ENCODE results near the gene FCER2. TPM values are rescaled to one million over a fixed set of nuclear protein-coding genes. Genes with fewer than 3 reads are reported as not detected.
"Not testable (repeated sequence)": the region's sequence is repeated elsewhere in the genome, so short reads cannot be mapped to it uniquely, and the experiment has no call there.

The FCER2 gene, protein sequence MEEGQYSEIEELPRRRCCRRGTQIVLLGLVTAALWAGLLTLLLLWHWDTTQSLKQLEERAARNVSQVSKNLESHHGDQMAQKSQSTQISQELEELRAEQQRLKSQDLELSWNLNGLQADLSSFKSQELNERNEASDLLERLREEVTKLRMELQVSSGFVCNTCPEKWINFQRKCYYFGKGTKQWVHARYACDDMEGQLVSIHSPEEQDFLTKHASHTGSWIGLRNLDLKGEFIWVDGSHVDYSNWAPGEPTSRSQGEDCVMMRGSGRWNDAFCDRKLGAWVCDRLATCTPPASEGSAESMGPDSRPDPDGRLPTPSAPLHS
- polyA plus RNA-seq (2012; ENCODE audit: low read depth, missing spikeins) = 641 TPM

DNA sequence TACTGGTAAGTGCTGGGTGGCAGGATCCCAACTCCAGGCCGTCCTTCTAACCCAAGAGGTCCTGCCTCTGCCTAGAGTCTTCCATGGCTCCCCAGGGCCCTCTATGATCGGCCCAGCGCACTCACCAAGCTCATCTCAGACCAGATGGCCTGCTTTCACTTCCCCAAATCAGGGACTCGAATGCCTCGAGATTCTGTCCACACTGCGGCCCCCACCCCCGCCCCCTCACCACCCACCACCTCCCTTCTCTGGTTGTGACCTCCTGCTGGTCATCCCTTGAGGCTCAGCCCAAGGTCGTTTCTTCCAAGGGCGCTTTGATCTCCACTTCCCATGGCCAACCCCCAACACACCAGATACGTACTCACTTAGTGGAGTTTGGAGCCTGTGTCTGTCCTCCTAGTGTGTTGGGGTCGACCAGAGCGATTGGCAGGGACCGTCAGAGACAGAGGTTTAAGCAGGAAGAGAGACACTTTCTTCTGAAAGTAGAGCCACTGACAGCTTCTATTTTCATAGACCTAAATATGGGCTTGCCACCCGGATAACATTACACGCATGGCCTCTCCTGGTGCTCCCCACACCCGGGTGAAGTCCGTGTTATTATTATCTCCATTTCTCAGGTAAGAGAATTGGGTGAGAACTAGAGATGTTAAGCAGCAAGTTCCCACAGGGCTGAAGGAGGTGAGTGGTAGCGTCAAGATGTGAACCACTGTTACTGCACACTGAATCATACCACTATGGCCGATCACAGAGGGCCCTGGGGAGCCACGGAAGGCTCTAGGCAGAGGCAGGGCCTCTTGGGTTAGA is at the start of gene FCER2:
Gene FCER2 (minus strand): TSS at position 478 of the 804 bp plus-strand sequence. CDS start 2,371 bp downstream, outside the sequence.
- FAIRE-seq = peak; percentile 99

DNA sequence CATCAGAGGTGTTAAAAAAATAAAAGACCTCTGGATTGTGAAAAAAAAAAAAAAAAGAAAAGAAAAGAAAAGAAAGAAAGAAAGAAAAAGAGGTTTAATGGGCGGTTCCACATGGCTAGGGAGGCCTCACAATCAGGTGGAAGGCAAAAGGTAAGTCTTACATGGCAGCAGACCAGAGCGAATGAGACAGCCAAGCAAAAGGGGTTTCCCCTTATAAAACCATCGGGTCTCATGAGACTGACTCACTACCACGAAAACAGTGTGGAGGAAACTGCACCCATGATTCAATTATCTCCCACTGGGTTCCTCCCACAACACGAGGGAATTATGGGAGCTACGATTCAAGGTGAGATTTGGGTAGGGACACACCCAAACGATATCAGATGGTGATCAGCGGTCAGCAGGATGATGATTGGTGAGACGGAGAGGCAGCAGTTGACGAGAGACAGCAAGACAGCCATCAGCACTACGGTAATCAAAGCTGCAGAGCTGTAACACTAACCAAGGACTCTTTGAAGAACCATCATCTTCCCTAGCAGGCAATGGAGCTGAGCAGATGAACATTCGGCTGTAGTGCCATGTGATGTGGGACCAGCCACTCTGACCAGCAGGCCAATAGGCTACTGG is 49.3 kb upstream of the FCER2 start:
- FAIRE-seq = peak; percentile 93
- no peak for DNase-seq (ENCODE audit: insufficient read length, low spot score)
- TF ChIP-seq SPI1 (IDR thresholded peaks at IDR 0.05; ENCODE audit: low read depth, low read length) = no peak
- no peak for TF ChIP-seq PAX5 (IDR thresholded peaks at IDR 0.05; ENCODE audit: insufficient read depth, low read length, severe bottlenecking)
- no peak for TF ChIP-seq POLR2AphosphoS5 (IDR thresholded peaks at IDR 0.05; ENCODE audit: low read depth, low read length)
- no peak for TF ChIP-seq POU2F2 (IDR thresholded peaks at IDR 0.05; ENCODE audit: low read depth, low read length)
- no peak for TF ChIP-seq TAF1 (IDR thresholded peaks at IDR 0.05; ENCODE audit: low read depth, low read length)
- no peak for TF ChIP-seq POLR2A (IDR thresholded peaks at IDR 0.05; ENCODE audit: low read depth, low read length)

More for the DNA sequence above, at the start of gene FCER2:
- TF ChIP-seq PAX5 (IDR thresholded peaks at IDR 0.05; ENCODE audit: insufficient read depth, low read length, severe bottlenecking) = peak; percentile 69
- peak; percentile 76; the same call in 1 of the 2 replicates for TF ChIP-seq TAF1 (IDR thresholded peaks at IDR 0.05; ENCODE audit: low read depth, low read length)
- TF ChIP-seq POLR2AphosphoS5 (IDR thresholded peaks at IDR 0.05; ENCODE audit: low read depth, low read length) = peak; percentile 83
- TF ChIP-seq SPI1 (IDR thresholded peaks at IDR 0.05; ENCODE audit: low read depth, low read length) = peak; percentile 96
- peak; percentile 86 for TF ChIP-seq POLR2A (IDR thresholded peaks at IDR 0.05; ENCODE audit: low read depth, low read length)
- TF ChIP-seq POU2F2 (IDR thresholded peaks at IDR 0.05; ENCODE audit: low read depth, low read length) = peak; percentile 39
- DNase-seq (ENCODE audit: insufficient read length, low spot score) = no peak

DNA sequence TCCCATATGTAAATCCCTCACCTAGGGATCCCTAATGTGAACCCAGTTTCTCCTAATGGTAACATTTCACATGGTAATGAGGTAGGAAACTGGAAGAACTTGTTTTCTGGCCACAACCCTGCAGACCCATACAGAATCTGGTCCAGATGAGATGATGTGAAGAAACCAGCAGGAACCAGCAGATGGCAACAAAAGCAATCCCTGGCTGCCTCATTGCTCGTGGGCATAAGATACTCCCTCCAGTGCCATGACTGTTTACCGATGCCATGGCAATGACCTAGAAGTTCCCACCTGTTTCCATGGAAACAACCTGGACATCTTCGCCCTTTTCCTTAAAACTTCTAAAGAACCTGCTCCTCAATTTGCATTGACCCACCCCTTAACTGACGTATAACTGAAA is 46.8 kb upstream of the FCER2 start:
- DNase-seq (ENCODE audit: insufficient read length, low spot score) (no peak), FAIRE-seq (no peak)
- TF ChIP-seq POLR2A (IDR thresholded peaks at IDR 0.05; ENCODE audit: low read depth, low read length) = no peak
- no peak for TF ChIP-seq POLR2AphosphoS5 (IDR thresholded peaks at IDR 0.05; ENCODE audit: low read depth, low read length)
- no peak for TF ChIP-seq SPI1 (IDR thresholded peaks at IDR 0.05; ENCODE audit: low read depth, low read length)
- no peak for TF ChIP-seq POU2F2 (IDR thresholded peaks at IDR 0.05; ENCODE audit: low read depth, low read length)
- no peak for TF ChIP-seq PAX5 (IDR thresholded peaks at IDR 0.05; ENCODE audit: insufficient read depth, low read length, severe bottlenecking)
- TF ChIP-seq TAF1 (IDR thresholded peaks at IDR 0.05; ENCODE audit: low read depth, low read length) = no peak

DNA sequence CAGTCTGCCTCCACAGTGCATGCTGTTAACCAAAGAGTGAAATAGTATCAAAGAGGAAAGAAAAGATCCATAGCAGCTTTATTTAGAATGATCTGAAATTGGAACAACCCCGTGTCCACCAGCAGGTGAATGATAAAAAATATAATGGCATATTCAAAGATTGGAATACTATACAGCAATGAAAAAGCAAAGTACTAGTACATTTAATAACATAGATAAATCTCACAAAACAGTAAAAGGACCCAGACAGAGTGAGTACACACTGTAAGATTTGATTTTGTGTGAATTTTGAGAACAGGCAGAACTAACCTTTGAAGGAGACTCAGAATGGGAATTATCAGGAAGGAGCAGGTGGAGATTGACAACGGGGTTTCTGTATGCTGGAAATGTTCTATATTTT is 46.2 kb upstream of the FCER2 start:
- no peak for FAIRE-seq
- TF ChIP-seq PAX5 (IDR thresholded peaks at IDR 0.05; ENCODE audit: insufficient read depth, low read length, severe bottlenecking) = no peak
- no peak for TF ChIP-seq POLR2A (IDR thresholded peaks at IDR 0.05; ENCODE audit: low read depth, low read length)
- no peak for TF ChIP-seq SPI1 (IDR thresholded peaks at IDR 0.05; ENCODE audit: low read depth, low read length)
- no peak for TF ChIP-seq POU2F2 (IDR thresholded peaks at IDR 0.05; ENCODE audit: low read depth, low read length)
- TF ChIP-seq TAF1 (IDR thresholded peaks at IDR 0.05; ENCODE audit: low read depth, low read length) = no peak
- no peak for TF ChIP-seq POLR2AphosphoS5 (IDR thresholded peaks at IDR 0.05; ENCODE audit: low read depth, low read length)
- DNase-seq (ENCODE audit: insufficient read length, low spot score) = no peak

DNA sequence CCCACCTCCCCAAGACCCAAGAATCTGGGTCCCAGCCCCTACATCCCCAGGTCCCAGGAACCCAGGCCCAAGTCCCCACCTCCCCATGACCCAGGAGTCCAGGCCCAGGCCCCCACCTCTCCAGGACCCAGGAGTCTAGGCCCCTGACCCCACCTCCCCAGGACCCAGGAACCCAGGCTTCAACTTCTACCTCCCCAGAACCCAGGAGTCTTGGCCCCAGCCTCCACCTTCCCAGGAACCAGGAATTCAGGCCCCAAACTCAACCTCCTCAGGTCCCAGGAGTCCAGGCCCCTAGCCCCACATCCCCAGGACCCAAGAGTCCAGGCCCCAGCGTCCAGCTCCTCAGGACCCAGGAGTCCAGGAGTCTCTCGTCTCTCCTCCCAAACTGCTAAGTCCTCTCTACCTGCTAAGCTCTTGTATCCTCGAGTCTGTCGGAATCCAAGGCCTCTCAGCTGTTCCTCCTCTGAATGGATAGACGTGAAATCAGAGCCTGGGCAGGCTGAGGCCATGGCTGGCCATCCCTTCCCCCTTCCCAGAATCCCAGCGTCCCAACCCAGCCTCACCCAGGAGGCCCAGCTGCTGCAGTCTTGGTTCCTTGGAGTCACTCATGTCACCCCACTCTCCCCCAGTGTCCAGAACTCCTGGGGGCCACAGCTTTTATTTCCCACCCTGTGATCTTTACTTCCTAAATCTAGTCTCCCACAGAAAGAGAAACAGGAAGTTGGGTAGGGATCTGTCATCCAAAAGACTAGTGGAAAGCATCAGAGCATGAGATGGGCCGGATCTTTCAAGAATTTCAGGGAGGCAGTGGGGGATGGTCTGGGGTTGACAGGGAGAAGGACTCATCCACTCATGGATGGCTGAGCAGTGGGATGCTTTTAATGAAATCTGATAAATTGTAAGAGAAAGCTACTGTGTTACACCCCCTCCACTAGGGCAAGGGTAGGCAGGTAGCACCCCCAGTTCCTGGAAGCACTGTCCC is 45.3 kb upstream of the FCER2 start, which contains the start of gene CD209:
Gene CD209 (minus strand): TSS at position 632 of the 982 bp plus-strand sequence. CDS start 23 bp downstream, at position 609.
- no peak for TF ChIP-seq POLR2A (IDR thresholded peaks at IDR 0.05; ENCODE audit: low read depth, low read length)
- TF ChIP-seq POLR2AphosphoS5 (IDR thresholded peaks at IDR 0.05; ENCODE audit: low read depth, low read length) = no peak
- TF ChIP-seq PAX5 (IDR thresholded peaks at IDR 0.05; ENCODE audit: insufficient read depth, low read length, severe bottlenecking) = no peak
- TF ChIP-seq POU2F2 (IDR thresholded peaks at IDR 0.05; ENCODE audit: low read depth, low read length) = no peak
- no peak for TF ChIP-seq TAF1 (IDR thresholded peaks at IDR 0.05; ENCODE audit: low read depth, low read length)
- no peak for TF ChIP-seq SPI1 (IDR thresholded peaks at IDR 0.05; ENCODE audit: low read depth, low read length)
- FAIRE-seq = no peak
- no peak for DNase-seq (ENCODE audit: insufficient read length, low spot score)

DNA sequence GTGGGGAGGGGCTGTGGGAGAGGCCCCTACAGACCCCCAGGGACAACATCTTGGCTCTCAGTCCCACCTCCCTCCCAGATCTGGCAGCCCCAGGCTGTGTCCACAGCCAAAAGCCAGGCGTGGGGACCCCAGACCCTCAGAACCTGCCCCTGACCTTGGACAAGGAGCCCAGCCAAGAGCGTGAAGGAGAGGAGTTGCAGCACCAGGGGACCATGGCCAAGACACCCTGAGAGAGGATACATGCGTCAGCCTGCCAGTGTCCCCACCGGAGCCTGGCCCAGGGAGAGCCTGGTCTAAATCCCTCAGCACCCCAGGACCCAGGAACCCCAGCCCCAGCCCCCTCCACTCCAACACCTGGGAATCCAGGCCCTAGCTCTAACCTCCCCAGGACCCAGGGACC is 44.4 kb upstream of the FCER2 start:
- DNase-seq (ENCODE audit: insufficient read length, low spot score); FAIRE-seq: not testable (repeated sequence)

DNA sequence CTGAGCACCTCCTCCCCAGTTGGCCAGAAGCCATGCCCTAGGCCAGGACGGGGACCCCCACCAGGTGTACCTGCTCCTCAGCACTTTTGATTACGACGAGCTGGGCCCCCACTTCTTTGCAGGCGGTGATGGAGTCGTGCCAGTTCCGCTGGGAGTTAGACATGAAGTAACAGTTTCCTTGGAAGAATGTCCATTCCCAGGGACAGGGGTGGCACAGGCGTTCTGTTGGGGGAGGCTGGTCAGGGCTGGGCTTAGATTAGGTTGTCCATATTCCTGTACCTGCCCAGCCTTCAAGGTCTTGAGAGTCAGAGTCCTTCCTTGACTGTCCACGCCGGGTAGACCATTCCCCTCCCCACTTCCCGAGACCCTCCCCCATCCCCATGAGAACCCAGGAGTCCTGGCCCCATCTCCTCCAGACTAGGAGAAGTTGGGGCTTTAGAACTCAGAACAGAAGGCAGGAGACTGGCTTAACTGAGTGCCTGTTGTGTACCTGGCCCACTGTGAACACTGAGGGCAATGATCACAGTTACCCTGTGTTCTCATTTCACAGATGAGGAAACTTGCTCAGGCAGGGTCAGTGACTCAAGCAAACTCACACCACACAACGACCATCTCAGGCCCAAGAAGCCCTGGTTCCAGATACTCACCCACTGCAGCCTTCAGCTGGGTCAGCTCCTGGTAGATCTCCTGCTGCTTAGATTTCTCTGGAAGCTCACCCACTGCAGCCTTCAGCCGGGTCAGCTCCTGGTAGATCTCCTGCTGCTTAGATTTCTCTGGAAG is 43.1 kb upstream of the FCER2 start:
- DNase-seq (ENCODE audit: insufficient read length, low spot score) (no peak), FAIRE-seq (peak; percentile 66)
- TF ChIP-seq POLR2AphosphoS5 (IDR thresholded peaks at IDR 0.05; ENCODE audit: low read depth, low read length) (no peak), PAX5 (IDR thresholded peaks at IDR 0.05; ENCODE audit: insufficient read depth, low read length, severe bottlenecking) (no peak), POLR2A (IDR thresholded peaks at IDR 0.05; ENCODE audit: low read depth, low read length) (no peak), POU2F2 (IDR thresholded peaks at IDR 0.05; ENCODE audit: low read depth, low read length) (no peak), TAF1 (IDR thresholded peaks at IDR 0.05; ENCODE audit: low read depth, low read length) (no peak), SPI1 (IDR thresholded peaks at IDR 0.05; ENCODE audit: low read depth, low read length) (no peak)

All from GM12891 (cell line).